Measurements from ENCODE around the gene BORCS6. TPM values are rescaled to one million over a fixed set of nuclear protein-coding genes. Genes with fewer than 3 reads are reported as not detected.

The BORCS6 gene
- total RNA-seq, 1 experiment from 2014 or later = 6.4 TPM

DNA sequence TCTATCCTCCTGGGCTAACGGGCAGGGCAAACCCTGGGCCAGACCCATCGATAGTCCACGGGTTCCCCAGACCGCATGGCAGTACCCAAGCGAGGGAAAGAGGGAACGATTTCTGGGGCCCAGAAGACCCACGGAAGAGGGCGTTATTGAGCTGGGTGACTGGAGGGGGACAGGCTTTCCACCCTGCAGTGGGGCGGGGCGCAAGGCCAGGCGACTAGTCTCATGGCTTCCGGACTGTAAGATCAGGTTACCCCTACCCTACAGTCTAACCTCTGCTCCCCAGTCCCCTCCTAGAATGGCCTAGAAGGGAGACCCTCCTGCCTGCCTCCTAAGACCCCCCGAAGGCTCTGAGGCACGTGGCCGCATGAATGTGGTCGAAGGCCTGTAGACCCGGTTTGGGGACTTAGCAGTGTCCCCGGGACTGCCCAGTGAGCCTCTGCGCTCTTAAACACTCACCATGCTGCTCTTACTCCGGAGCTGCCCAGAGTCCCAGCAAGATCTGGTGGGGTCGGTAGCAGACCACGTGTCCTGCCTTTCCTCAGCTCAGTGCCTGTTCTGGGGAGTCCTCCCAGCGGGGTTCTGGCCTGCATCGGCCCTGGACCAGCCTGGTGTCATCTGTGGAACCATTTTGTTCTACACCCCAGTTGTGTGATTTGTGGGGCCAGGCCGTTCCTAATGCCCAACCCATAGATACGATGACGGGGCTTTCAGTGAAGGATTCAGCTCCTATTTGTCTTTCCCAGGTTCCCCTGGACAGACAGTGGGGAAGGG is 33.6 kb upstream of the BORCS6 start:
- ChIA-PET RAD21 (ENCODE audit: low non-redundant PET in 1 of 2, low total read pairs in 2 of 2, uncharacterized antibody in 2 of 2, unreplicated experiment in 2 of 2) (interaction anchor here (0.6 to 1.9 kb wide), 5 partner anchors 23 to 105 kb away, joined by 3 to 5 read pairs (median 3); partner anchors contain the start of gene CTC1 (in 1 of the 2)), CTCF (interaction anchor here (0.7 to 2.1 kb wide), 4 partner anchors 22 to 163 kb away, joined by 3 to 5 read pairs (median 3); no protein-coding TSS in a partner anchor), POLR2A (interaction anchor here (1.1 to 7.5 kb wide), 6 partner anchors 12 to 97 kb away, joined by 4 to 63 read pairs (median 47); partner anchors contain the start of genes AURKB, BORCS6, CTC1 and SLC25A35)
- no peaks in the 10 kb centered on the region for H3K9me3 ChIP-seq (ENCODE audit: control insufficient read depth in 1 of 2, insufficient read depth in 1 of 2, low read depth in 1 of 2, low read length in 2 of 2)
- no peaks in the 10 kb centered on the region for H4K20me1 ChIP-seq (ENCODE audit: insufficient read depth)
- ATAC-seq = peak; percentile 6; the same call in 1 of the 2 replicates
- intact Hi-C loops (cut with micrococcal nuclease) = loop anchor here (5.0 to 10.0 kb wide), 2 partner anchors 86 to 151 kb away; partner anchors contain the start of gene KRABD2
- H3K27me3 ChIP-seq (ENCODE audit: insufficient read depth, low read length) = no peaks in the 10 kb centered on the region
- peak overlapping the region; percentile 91 for H3K9ac ChIP-seq (ENCODE audit: low read length)
- TSS peak; percentile 94 for BruUV-seq (replicated peaks)
- peaks cover 46 to 88% of the 10 kb centered on the region in 2 experiments for H3K4me1 ChIP-seq (ENCODE audit: control insufficient read depth in 1 of 2, insufficient read depth in 2 of 2, low read length in 2 of 2)
- peak overlapping the region; percentile 93 for H3K4me2 ChIP-seq (ENCODE audit: low read length)
- H3K79me2 ChIP-seq (ENCODE audit: insufficient read depth, low read length) = no peaks in the 10 kb centered on the region
- no peak for DNase-seq (ENCODE audit: low read depth, low spot score)
- peak overlapping the region; percentile 83 for H3K27ac ChIP-seq (ENCODE audit: low read depth, low read length)
- H3K9me2 ChIP-seq (ENCODE audit: insufficient read depth) = no peaks in the 10 kb centered on the region
- H3K36me3 ChIP-seq (ENCODE audit: control insufficient read depth in 1 of 2, insufficient read depth in 2 of 2, low read length in 2 of 2) = peaks cover 3 to 10% of the 10 kb centered on the region in 2 experiments; a peak in 3 of 4 replicates
- H2AFZ ChIP-seq (ENCODE audit: low read depth, low read length, poor library complexity, severe bottlenecking) = no peak overlapping the region
- peak overlapping the region; percentile 82 to 86 for H3K4me3 ChIP-seq (replicated peaks in 1 of 2; ENCODE audit: low read depth in 1 of 2, low read length in 2 of 2)
- TF ChIP-seq CEBPB (IDR thresholded peaks at IDR 0.05; ENCODE audit: low read depth) (no peak), YY1 (IDR thresholded peaks at IDR 0.05; ENCODE audit: extremely low read depth, insufficient replicate concordance, low read depth, low read length) (peak; percentile 39), EGR1 (IDR thresholded peaks at IDR 0.05; ENCODE audit: low read depth) (no peak), SP1 (IDR thresholded peaks at IDR 0.05; ENCODE audit: low read depth) (no peak), FOSL1 (IDR thresholded peaks at IDR 0.05; ENCODE audit: low read depth) (no peak), ELF1 (IDR thresholded peaks at IDR 0.05; ENCODE audit: borderline replicate concordance, low read depth) (no peak), EZH2 (IDR thresholded peaks at IDR 0.05) (no peak), TCF7L2 (IDR thresholded peaks at IDR 0.05; ENCODE audit: borderline replicate concordance, extremely low read depth, insufficient read depth, insufficient read length) (no peak), SRF (IDR thresholded peaks at IDR 0.05; ENCODE audit: low read depth) (no peak), EZH2phosphoT487 (IDR thresholded peaks at IDR 0.05; ENCODE audit: borderline replicate concordance) (no peak), ZNF274 (IDR thresholded peaks at IDR 0.05; ENCODE audit: low read depth, low read length) (no peak), POLR2AphosphoS5 (IDR thresholded peaks at IDR 0.05; ENCODE audit: low read depth, low read length) (peak; percentile 45), ZFX (IDR thresholded peaks at IDR 0.05) (peak; percentile 40; the same call in 1 of the 2 replicates), CBX3 (IDR thresholded peaks at IDR 0.05; ENCODE audit: low read depth) (no peak), RAD21 (IDR thresholded peaks at IDR 0.05; ENCODE audit: low read depth) (peak; percentile 43), POLR2A (IDR thresholded peaks at IDR 0.05; ENCODE audit: borderline replicate concordance, extremely low read depth, insufficient read depth, insufficient read length) (no peak), SIN3A (IDR thresholded peaks at IDR 0.05; ENCODE audit: low read depth) (no peak)
- TF ChIP-seq, protein P1, sequence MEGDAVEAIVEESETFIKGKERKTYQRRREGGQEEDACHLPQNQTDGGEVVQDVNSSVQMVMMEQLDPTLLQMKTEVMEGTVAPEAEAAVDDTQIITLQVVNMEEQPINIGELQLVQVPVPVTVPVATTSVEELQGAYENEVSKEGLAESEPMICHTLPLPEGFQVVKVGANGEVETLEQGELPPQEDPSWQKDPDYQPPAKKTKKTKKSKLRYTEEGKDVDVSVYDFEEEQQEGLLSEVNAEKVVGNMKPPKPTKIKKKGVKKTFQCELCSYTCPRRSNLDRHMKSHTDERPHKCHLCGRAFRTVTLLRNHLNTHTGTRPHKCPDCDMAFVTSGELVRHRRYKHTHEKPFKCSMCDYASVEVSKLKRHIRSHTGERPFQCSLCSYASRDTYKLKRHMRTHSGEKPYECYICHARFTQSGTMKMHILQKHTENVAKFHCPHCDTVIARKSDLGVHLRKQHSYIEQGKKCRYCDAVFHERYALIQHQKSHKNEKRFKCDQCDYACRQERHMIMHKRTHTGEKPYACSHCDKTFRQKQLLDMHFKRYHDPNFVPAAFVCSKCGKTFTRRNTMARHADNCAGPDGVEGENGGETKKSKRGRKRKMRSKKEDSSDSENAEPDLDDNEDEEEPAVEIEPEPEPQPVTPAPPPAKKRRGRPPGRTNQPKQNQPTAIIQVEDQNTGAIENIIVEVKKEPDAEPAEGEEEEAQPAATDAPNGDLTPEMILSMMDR (IDR thresholded peaks at IDR 0.05 in 2 of 3, conservative IDR thresholded peaks at IDR 0.05 in 1 of 3; ENCODE audit: borderline replicate concordance in 1 of 3, insufficient read depth in 1 of 3, low read depth in 2 of 3, low read length in 2 of 3) = no peak; a peak in 1 of 6 replicates
- TF ChIP-seq, protein P2, sequence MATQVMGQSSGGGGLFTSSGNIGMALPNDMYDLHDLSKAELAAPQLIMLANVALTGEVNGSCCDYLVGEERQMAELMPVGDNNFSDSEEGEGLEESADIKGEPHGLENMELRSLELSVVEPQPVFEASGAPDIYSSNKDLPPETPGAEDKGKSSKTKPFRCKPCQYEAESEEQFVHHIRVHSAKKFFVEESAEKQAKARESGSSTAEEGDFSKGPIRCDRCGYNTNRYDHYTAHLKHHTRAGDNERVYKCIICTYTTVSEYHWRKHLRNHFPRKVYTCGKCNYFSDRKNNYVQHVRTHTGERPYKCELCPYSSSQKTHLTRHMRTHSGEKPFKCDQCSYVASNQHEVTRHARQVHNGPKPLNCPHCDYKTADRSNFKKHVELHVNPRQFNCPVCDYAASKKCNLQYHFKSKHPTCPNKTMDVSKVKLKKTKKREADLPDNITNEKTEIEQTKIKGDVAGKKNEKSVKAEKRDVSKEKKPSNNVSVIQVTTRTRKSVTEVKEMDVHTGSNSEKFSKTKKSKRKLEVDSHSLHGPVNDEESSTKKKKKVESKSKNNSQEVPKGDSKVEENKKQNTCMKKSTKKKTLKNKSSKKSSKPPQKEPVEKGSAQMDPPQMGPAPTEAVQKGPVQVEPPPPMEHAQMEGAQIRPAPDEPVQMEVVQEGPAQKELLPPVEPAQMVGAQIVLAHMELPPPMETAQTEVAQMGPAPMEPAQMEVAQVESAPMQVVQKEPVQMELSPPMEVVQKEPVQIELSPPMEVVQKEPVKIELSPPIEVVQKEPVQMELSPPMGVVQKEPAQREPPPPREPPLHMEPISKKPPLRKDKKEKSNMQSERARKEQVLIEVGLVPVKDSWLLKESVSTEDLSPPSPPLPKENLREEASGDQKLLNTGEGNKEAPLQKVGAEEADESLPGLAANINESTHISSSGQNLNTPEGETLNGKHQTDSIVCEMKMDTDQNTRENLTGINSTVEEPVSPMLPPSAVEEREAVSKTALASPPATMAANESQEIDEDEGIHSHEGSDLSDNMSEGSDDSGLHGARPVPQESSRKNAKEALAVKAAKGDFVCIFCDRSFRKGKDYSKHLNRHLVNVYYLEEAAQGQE (IDR thresholded peaks at IDR 0.05; ENCODE audit: low read depth) = no peak
- TF ChIP-seq, protein P3, sequence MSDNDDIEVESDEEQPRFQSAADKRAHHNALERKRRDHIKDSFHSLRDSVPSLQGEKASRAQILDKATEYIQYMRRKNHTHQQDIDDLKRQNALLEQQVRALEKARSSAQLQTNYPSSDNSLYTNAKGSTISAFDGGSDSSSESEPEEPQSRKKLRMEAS (IDR thresholded peaks at IDR 0.05) = peak; percentile 60
- TF ChIP-seq, protein P4, sequence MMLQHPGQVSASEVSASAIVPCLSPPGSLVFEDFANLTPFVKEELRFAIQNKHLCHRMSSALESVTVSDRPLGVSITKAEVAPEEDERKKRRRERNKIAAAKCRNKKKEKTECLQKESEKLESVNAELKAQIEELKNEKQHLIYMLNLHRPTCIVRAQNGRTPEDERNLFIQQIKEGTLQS (IDR thresholded peaks at IDR 0.05) = no peak
